ENCODE measurements around the gene ST6GAL1. TPM values are rescaled to one million over a fixed set of nuclear protein-coding genes. Genes with fewer than 3 reads are reported as not detected.

The ST6GAL1 gene
- total RNA-seq, 1 donor from 2014 or later: 72.7 TPM

DNA sequence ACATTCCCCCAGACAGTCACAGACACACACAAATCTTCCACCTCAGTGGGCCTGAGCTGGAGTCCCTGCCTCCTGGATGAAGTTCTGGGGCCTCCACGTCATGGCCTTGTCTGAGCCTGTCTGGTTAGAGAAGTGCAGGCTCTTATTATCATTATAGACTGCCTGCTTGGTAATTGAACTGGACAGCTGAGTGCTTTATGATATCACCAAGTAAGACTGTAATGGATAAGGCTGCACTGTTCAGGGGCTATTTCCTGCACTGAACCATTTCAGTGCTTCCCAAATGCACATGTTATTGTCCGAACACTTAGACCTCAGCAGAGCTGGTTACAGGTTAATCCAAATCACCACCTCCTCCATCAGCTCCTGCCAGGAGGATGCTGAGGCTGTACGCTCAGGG lies 8.7 kb upstream of the ST6GAL1 start:
- intact Hi-C loops (cut with DNase I): no loop called here
- Histone ChIP-seq H3K4me3 (no peak overlapping the region), H3K9me3 (no peaks in the 10 kb centered on the region), H3K27me3 (ENCODE audit: low read depth) (no peaks in the 10 kb centered on the region), H3K27ac (no peak overlapping the region), H3K36me3 (no peaks in the 10 kb centered on the region), H3K4me1 (no peaks in the 10 kb centered on the region)
- DNase-seq (no peak), ATAC-seq (no peak)
- TF ChIP-seq, protein P1, sequence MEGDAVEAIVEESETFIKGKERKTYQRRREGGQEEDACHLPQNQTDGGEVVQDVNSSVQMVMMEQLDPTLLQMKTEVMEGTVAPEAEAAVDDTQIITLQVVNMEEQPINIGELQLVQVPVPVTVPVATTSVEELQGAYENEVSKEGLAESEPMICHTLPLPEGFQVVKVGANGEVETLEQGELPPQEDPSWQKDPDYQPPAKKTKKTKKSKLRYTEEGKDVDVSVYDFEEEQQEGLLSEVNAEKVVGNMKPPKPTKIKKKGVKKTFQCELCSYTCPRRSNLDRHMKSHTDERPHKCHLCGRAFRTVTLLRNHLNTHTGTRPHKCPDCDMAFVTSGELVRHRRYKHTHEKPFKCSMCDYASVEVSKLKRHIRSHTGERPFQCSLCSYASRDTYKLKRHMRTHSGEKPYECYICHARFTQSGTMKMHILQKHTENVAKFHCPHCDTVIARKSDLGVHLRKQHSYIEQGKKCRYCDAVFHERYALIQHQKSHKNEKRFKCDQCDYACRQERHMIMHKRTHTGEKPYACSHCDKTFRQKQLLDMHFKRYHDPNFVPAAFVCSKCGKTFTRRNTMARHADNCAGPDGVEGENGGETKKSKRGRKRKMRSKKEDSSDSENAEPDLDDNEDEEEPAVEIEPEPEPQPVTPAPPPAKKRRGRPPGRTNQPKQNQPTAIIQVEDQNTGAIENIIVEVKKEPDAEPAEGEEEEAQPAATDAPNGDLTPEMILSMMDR (IDR thresholded peaks at IDR 0.05): no peak

DNA sequence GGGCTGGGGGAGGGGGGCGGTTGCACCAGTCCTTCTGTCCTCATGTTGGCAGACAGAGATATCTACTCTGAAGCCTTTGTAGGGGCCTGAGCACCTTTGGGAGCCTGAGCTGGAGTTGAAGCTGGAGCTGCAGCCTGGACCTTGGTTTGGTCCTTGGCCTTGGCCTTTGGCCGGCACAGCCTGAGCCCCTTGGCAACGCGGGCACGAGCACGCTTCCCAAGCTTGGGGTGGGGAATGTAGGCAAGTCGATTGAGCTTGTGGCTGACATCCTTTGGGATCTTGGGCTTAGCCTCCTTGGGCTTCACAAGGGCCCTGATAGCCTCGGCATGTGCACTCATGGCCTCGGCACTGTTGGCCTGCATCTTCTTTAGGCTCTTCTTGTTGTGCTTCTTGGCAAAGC lies 8.1 kb upstream of the ST6GAL1 start:
- H3K9me3 ChIP-seq: no peaks in the 10 kb centered on the region
- TF ChIP-seq, protein P1 (IDR thresholded peaks at IDR 0.05): no peak
- H3K36me3 ChIP-seq: no peaks in the 10 kb centered on the region
- H3K27ac ChIP-seq: no peak overlapping the region
- no peak overlapping the region for H3K4me3 ChIP-seq
- DNase-seq (no peak), ATAC-seq (no peak)
- intact Hi-C loops (cut with DNase I): no loop called here
- H3K4me1 ChIP-seq: no peaks in the 10 kb centered on the region
- no peaks in the 10 kb centered on the region for H3K27me3 ChIP-seq (ENCODE audit: low read depth)

GRCh38 chr3:186922790-186923189 lies 7.5 kb upstream of the ST6GAL1 start:
- TF ChIP-seq, protein P1 (IDR thresholded peaks at IDR 0.05): no peak

DNA sequence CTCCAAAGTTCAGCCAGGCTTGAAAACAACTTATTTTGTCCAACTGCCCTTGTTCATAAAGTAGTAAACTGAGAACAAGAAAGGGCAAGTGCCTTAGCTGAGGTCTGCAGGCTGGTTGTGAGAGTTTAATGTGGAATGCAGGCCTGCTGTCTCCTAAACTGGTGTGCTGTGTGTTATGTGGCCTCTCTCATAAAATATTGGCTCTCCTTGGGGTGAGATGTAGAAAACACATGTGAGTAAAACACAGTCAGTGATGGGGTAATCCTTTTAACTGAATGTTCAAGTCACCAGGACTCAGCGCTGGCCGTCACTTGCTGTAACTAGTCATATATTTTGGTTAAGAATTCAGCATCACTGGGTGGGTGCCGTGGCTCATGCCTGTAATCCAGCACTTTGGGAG lies 7.1 kb upstream of the ST6GAL1 start:
- TF ChIP-seq, protein P1 (IDR thresholded peaks at IDR 0.05): no peak
- ATAC-seq: no peak
- no peak for DNase-seq
- Histone ChIP-seq H3K9me3 (no peaks in the 10 kb centered on the region), H3K4me1 (no peaks in the 10 kb centered on the region), H3K27ac (no peak overlapping the region), H3K4me3 (no peak overlapping the region), H3K27me3 (ENCODE audit: low read depth) (no peaks in the 10 kb centered on the region), H3K36me3 (no peaks in the 10 kb centered on the region)
- intact Hi-C loops (cut with DNase I): no loop called here

More at GRCh38 chr3:186922790-186923189, 7.5 kb upstream of the ST6GAL1 start:
- no peaks in the 10 kb centered on the region for H3K9me3 ChIP-seq
- ATAC-seq: no peak
- H3K27ac ChIP-seq: no peak overlapping the region
- no peak overlapping the region for H3K4me3 ChIP-seq
- H3K4me1 ChIP-seq: no peaks in the 10 kb centered on the region
- no peak for DNase-seq
- intact Hi-C loops (cut with DNase I): no loop called here
- H3K27me3 ChIP-seq (ENCODE audit: low read depth): no peaks in the 10 kb centered on the region
- H3K36me3 ChIP-seq: no peaks in the 10 kb centered on the region

GRCh38 chr3:186925826-186926225 lies 4.5 kb upstream of the ST6GAL1 start:
- Histone ChIP-seq H3K4me1 (no peaks in the 10 kb centered on the region), H3K4me3 (no peak overlapping the region), H3K9me3 (no peaks in the 10 kb centered on the region), H3K27me3 (ENCODE audit: low read depth) (no peaks in the 10 kb centered on the region), H3K36me3 (no peaks in the 10 kb centered on the region), H3K27ac (no peak overlapping the region)
- intact Hi-C loops (cut with DNase I): no loop called here
- no peak for DNase-seq
- ATAC-seq: no peak
- TF ChIP-seq, protein P1 (IDR thresholded peaks at IDR 0.05): no peak

- TF ChIP-seq, protein P1 (IDR thresholded peaks at IDR 0.05): no peak
- H3K36me3 ChIP-seq: no peaks in the 10 kb centered on the region
- ATAC-seq: no peak
- H3K4me1 ChIP-seq: peaks cover 23% of the 10 kb centered on the region
- intact Hi-C loops (cut with DNase I): no loop called here
- H3K27ac ChIP-seq: no peak overlapping the region
- H3K27me3 ChIP-seq (ENCODE audit: low read depth): no peaks in the 10 kb centered on the region
- DNase-seq: no peak
- H3K9me3 ChIP-seq: no peaks in the 10 kb centered on the region
- no peak overlapping the region for H3K4me3 ChIP-seq
Measured at GRCh38 chr3:186929186-186929585, 1.1 kb upstream of the ST6GAL1 start.
